Liver (tissue), 9 donors: Measurements from ENCODE around the gene TYRP1. TPM values are rescaled to one million over a fixed set of nuclear protein-coding genes. Genes with fewer than 3 reads are reported as not detected.

Experiments used
- DNase-seq: peaks from one replicate; pipeline ENCODE4 v3.0.0-alpha.2; 2017; ENCODE audit warnings: low spot score
- H3K27ac ChIP-seq, 2 donors: one replicate each; pipeline ENCODE4 v1.7.0; 2013; ENCODE audit warnings: inconsistent platforms in 2 of 2, low read length in 2 of 2, control low read depth in 1 of 2, low read depth in 1 of 2, mild to moderate bottlenecking in 1 of 2
- H3K27me3 ChIP-seq, 4 donors: one replicate each; pipeline versions ENCODE4 v1.6.1 to v1.7.0; 2013; ENCODE audit warnings: low read length in 3 of 4, inconsistent platforms in 1 of 4, mild to moderate bottlenecking in 1 of 4, moderate library complexity in 1 of 4; ENCODE audit not compliant: control insufficient read depth in 4 of 4, insufficient read depth in 4 of 4
- H3K36me3 ChIP-seq, 4 donors: one replicate each; pipeline versions ENCODE4 v1.6.1 to v1.7.0; 2013; ENCODE audit warnings: low read length in 3 of 4, mild to moderate bottlenecking in 3 of 4, low read depth in 1 of 4, moderate library complexity in 1 of 4; ENCODE audit not compliant: control insufficient read depth in 4 of 4, insufficient read depth in 3 of 4
- H3K4me1 ChIP-seq, 4 donors: one replicate each; pipeline versions ENCODE4 v1.6.1 to v1.7.0; 2013; ENCODE audit warnings: low read length in 3 of 4, mild to moderate bottlenecking in 3 of 4, moderate library complexity in 1 of 4; ENCODE audit not compliant: control insufficient read depth in 4 of 4, insufficient read depth in 4 of 4
- H3K4me3 ChIP-seq, 3 donors: one replicate each; pipeline versions ENCODE4 v1.6.1 to v1.7.0; 2013; ENCODE audit warnings: low read length in 3 of 3, control low read depth in 1 of 3, low read depth in 1 of 3, mild to moderate bottlenecking in 1 of 3
- H3K9ac ChIP-seq, 2 donors: one replicate each; pipeline ENCODE4 v1.7.0; 2013; ENCODE audit warnings: low read length in 2 of 2, mild to moderate bottlenecking in 2 of 2, moderate library complexity in 2 of 2, control low read depth in 1 of 2, low read depth in 1 of 2
- H3K9me3 ChIP-seq, 4 donors: one replicate each; pipeline versions ENCODE4 v1.6.1 to v1.7.0; 2013; ENCODE audit warnings: low read length in 3 of 4; ENCODE audit not compliant: control insufficient read depth in 4 of 4
- EGR1 ChIP-seq, 2 donors: IDR thresholded peaks; 2 replicates each; pipeline ENCODE4 v1.6.1; 2016 to 2018; ENCODE audit warnings: antibody characterized with exemption in 2 of 2, low read depth in 2 of 2
- FOXA2 ChIP-seq: IDR thresholded peaks from 2 replicates; pipeline ENCODE4 v1.6.1; 2016; ENCODE audit warnings: antibody characterized with exemption
- HNF4G ChIP-seq: IDR thresholded peaks from 2 replicates; pipeline ENCODE4 v1.6.1; 2016; ENCODE audit warnings: antibody characterized with exemption
- JUND ChIP-seq, 2 donors: IDR thresholded peaks; 2 replicates each; pipeline ENCODE4 v1.6.1; 2016; ENCODE audit warnings: antibody characterized with exemption in 2 of 2
- NR2F2 ChIP-seq: IDR thresholded peaks from 2 replicates; pipeline ENCODE4 v1.6.1; 2016; ENCODE audit warnings: antibody characterized with exemption
- RAD21 ChIP-seq, 2 donors: IDR thresholded peaks; 2 replicates each; pipeline ENCODE4 v1.6.1; 2016; ENCODE audit warnings: antibody characterized with exemption in 2 of 2, mild to moderate bottlenecking in 2 of 2
- RXRA ChIP-seq, 2 donors: IDR thresholded peaks; 2 replicates each; pipeline ENCODE4 v1.6.1; 2017 to 2018; ENCODE audit warnings: antibody characterized with exemption in 2 of 2, mild to moderate bottlenecking in 1 of 2
- SP1 ChIP-seq: IDR thresholded peaks from 2 replicates; pipeline ENCODE4 v1.6.1; 2018; ENCODE audit warnings: antibody characterized with exemption, mild to moderate bottlenecking
- TAF1 ChIP-seq: conservative IDR thresholded peaks from 2 replicates; pipeline ENCODE4 v1.6.1; 2016; ENCODE audit warnings: antibody characterized with exemption, mild to moderate bottlenecking
- WGBS: extraction: QIAGEN DNeasy Blood & Tissue Kit; methylation state at CpG from one replicate; pipeline ENCODE4 v1.1.7; 2013; 5-methylcytosine and 5-hydroxymethylcytosine counted together
- polyA plus RNA-seq, 2 donors: library from polyadenylated mRNA; stranded (reverse) in 1 of 2; unstranded in 1 of 2; fragments of 200-250 nt in 1 of 2; fragments of >200 nt in 1 of 2; fragmentation: Nextera tagmentation in 1 of 2; extraction: Ambion mirVana in 1 of 2; gene quantifications; one replicate each; pipeline versions ENCODE4 v1.2.1 to v1.2.3, GENCODE V29; 2013 to 2015
- total RNA-seq, 2 donors: library from RNA; depleted of rRNA; stranded (reverse); fragments of >200 nt; gene quantifications; one replicate each; pipeline ENCODE4 v1.2.3, GENCODE V29; 2014
- TF ChIP-seq, protein P1 (sequence below): fragments of 150-350 bp; IDR thresholded peaks from 2 replicates; pipeline ENCODE4 v1.5.1; 2017; ENCODE audit warnings: improper control_type of control experiment, low read depth, low read length; ENCODE audit not compliant: missing input control
- TF ChIP-seq, protein P2 (sequence below): IDR thresholded peaks from 2 replicates; pipeline ENCODE4 v1.6.1; 2016; ENCODE audit warnings: antibody characterized with exemption
- TF ChIP-seq, protein P3 (sequence below): IDR thresholded peaks from 2 replicates; pipeline ENCODE4 v1.6.1; 2016; ENCODE audit warnings: antibody characterized with exemption, mild to moderate bottlenecking
- donor health status: healthy.
- donor health status: healthy.
- donor health status: healthy.
- donor health status: healthy.
- donor health status: healthy.

TYRP1 gene
- total and polyA plus RNA-seq, 4 donors, result 0.17 TPM; not detected in 3

GRCh38 chr9:12718482-12719026 lies 25.4 kb downstream of the TYRP1 start (continued):
- TF ChIP-seq, protein P1, sequence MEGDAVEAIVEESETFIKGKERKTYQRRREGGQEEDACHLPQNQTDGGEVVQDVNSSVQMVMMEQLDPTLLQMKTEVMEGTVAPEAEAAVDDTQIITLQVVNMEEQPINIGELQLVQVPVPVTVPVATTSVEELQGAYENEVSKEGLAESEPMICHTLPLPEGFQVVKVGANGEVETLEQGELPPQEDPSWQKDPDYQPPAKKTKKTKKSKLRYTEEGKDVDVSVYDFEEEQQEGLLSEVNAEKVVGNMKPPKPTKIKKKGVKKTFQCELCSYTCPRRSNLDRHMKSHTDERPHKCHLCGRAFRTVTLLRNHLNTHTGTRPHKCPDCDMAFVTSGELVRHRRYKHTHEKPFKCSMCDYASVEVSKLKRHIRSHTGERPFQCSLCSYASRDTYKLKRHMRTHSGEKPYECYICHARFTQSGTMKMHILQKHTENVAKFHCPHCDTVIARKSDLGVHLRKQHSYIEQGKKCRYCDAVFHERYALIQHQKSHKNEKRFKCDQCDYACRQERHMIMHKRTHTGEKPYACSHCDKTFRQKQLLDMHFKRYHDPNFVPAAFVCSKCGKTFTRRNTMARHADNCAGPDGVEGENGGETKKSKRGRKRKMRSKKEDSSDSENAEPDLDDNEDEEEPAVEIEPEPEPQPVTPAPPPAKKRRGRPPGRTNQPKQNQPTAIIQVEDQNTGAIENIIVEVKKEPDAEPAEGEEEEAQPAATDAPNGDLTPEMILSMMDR, result no peak
- TF ChIP-seq SP1, result no peak

- Histone ChIP-seq H3K27ac (no peak overlapping the region), H3K9ac (no peak overlapping the region), H3K36me3 (no peaks in the 10 kb centered on the region), H3K9me3 (no peaks in the 10 kb centered on the region), H3K4me1 (no peaks in the 10 kb centered on the region), H3K27me3 (no peaks in the 10 kb centered on the region), H3K4me3 (no peak overlapping the region)
- WGBS, result 11% methylated on average over 1 of the region's 1 CpG
- DNase-seq, result no peak
- TF ChIP-seq JUND (IDR thresholded peaks at IDR 0.05) (no peak), RAD21 (IDR thresholded peaks at IDR 0.05) (peak; percentile 83 to 86), NR2F2 (no peak)
- TF ChIP-seq, protein P1, result peak; percentile 52
Measured at GRCh38 chr9:12719431-12719830, 26.2 kb downstream of the TYRP1 start.

- H3K4me1 ChIP-seq, result no peaks in the 10 kb centered on the region
- WGBS, result 71% methylated on average over 3 of the region's 3 CpGs
- TF ChIP-seq, protein P2, sequence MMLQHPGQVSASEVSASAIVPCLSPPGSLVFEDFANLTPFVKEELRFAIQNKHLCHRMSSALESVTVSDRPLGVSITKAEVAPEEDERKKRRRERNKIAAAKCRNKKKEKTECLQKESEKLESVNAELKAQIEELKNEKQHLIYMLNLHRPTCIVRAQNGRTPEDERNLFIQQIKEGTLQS, result no peak
Measured at GRCh38 chr9:12720551-12720950, 27.4 kb downstream of the TYRP1 start.

DNA sequence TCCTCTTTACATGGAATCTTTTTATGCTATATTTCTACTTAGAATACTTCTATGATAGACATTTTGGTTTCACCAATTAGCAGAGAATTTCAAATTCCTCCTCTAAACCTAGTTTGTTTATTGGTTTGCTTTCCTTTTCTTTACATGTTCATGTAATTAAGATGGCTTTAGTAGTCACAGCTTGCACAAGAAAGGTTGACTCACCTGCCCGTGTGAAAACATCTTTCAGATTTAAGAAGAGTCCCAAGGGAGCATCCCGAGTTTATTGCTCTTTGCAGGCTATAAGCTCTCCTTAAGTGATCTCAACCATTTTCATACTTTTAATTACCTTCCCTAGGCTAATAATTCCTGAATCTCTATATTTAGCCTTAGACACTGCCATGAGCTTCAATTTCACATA lies 28.9 kb downstream of the TYRP1 start:
- Histone ChIP-seq H3K4me3 (no peak overlapping the region), H3K36me3 (no peaks in the 10 kb centered on the region), H3K4me1 (no peaks in the 10 kb centered on the region), H3K9me3 (no peaks in the 10 kb centered on the region), H3K27ac (no peak overlapping the region), H3K27me3 (no peaks in the 10 kb centered on the region), H3K9ac (no peak overlapping the region)
- 78% methylated on average over 2 of the region's 2 CpGs for WGBS
- DNase-seq, result no peak
- TF ChIP-seq NR2F2, result no peak
- TF ChIP-seq, protein P1, result no peak
- no peak for TF ChIP-seq JUND (IDR thresholded peaks at IDR 0.05)
- no peak for TF ChIP-seq RXRA (IDR thresholded peaks at IDR 0.05)
- TF ChIP-seq, protein P3, sequence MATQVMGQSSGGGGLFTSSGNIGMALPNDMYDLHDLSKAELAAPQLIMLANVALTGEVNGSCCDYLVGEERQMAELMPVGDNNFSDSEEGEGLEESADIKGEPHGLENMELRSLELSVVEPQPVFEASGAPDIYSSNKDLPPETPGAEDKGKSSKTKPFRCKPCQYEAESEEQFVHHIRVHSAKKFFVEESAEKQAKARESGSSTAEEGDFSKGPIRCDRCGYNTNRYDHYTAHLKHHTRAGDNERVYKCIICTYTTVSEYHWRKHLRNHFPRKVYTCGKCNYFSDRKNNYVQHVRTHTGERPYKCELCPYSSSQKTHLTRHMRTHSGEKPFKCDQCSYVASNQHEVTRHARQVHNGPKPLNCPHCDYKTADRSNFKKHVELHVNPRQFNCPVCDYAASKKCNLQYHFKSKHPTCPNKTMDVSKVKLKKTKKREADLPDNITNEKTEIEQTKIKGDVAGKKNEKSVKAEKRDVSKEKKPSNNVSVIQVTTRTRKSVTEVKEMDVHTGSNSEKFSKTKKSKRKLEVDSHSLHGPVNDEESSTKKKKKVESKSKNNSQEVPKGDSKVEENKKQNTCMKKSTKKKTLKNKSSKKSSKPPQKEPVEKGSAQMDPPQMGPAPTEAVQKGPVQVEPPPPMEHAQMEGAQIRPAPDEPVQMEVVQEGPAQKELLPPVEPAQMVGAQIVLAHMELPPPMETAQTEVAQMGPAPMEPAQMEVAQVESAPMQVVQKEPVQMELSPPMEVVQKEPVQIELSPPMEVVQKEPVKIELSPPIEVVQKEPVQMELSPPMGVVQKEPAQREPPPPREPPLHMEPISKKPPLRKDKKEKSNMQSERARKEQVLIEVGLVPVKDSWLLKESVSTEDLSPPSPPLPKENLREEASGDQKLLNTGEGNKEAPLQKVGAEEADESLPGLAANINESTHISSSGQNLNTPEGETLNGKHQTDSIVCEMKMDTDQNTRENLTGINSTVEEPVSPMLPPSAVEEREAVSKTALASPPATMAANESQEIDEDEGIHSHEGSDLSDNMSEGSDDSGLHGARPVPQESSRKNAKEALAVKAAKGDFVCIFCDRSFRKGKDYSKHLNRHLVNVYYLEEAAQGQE, result no peak
- no peak for TF ChIP-seq EGR1 (IDR thresholded peaks at IDR 0.05; ENCODE audit: low read depth in 2 of 2)
- no peak for TF ChIP-seq TAF1
- TF ChIP-seq, protein P2, result no peak
- no peak for TF ChIP-seq FOXA2
- no peak for TF ChIP-seq HNF4G

More at GRCh38 chr9:12720551-12720950, 27.4 kb downstream of the TYRP1 start:
- no peaks in the 10 kb centered on the region for H3K9me3 ChIP-seq
- no peak overlapping the region for H3K27ac ChIP-seq
- H3K36me3 ChIP-seq, result no peaks in the 10 kb centered on the region
- no peak overlapping the region for H3K4me3 ChIP-seq
- no peak overlapping the region for H3K9ac ChIP-seq
- H3K27me3 ChIP-seq, result no peaks in the 10 kb centered on the region
- no peak for DNase-seq
